Right atrium auricular region (tissue), 2 donors: ENCODE results near the gene TAAR8. TPM values are rescaled to one million over a fixed set of nuclear protein-coding genes. Genes with fewer than 3 reads are reported as not detected.

ENCODE experiments used
- DNase-seq: peaks from one replicate; pipeline ENCODE4 v3.0.0-alpha.2; 2019; ENCODE audit warnings: low spot score
- H3K27ac ChIP-seq, 2 donors: fragments of 200-600 bp; sonication (generic); 1 replicate in 1 of 2; 2 replicates in 1 of 2; pipeline ENCODE4 v1.5.1; 2016 to 2019
- H3K27me3 ChIP-seq, 2 donors: fragments of 200-600 bp; sonication (generic); one replicate each; pipeline versions ENCODE4 v1.5.1 to v1.6.0; 2017 to 2019
- H3K36me3 ChIP-seq: fragments of 200-600 bp; sonication (generic); one replicate; pipeline ENCODE4 v1.5.1; 2016
- H3K4me1 ChIP-seq, 2 donors: fragments of 200-600 bp; sonication (generic); one replicate each; pipeline versions ENCODE4 v1.5.1 to v1.6.0; 2017 to 2019
- H3K4me3 ChIP-seq, 2 donors: fragments of 200-600 bp; sonication (generic); 1 replicate in 1 of 2; 2 replicates in 1 of 2; pipeline ENCODE4 v1.5.1; 2017 to 2019; ENCODE audit warnings: mild to moderate bottlenecking in 1 of 2, moderate library complexity in 1 of 2
- H3K9me3 ChIP-seq, 2 donors: fragments of 200-600 bp; sonication (generic); one replicate each; pipeline ENCODE4 v1.5.1; 2019
- CTCF ChIP-seq, 2 donors: fragments of 200-600 bp; sonication (generic); IDR thresholded peaks; one replicate each; pipeline ENCODE4 v1.5.1; 2019; ENCODE audit warnings: antibody characterized with exemption in 2 of 2
- total RNA-seq, 2 donors: library from RNA; depleted of rRNA; stranded (reverse); fragments of >200 nt; gene quantifications; one replicate each; pipeline ENCODE4 v1.1.0, GENCODE V29; 2016

Gene TAAR8
- total RNA-seq, 2 donors from 2014 or later, result not detected

- Histone ChIP-seq H3K27me3 (no peaks in the 10 kb centered on the region), H3K27ac (no peak within 1 kb of the TSS), H3K36me3 (no peaks in the 10 kb centered on the region), H3K4me3 (no peak within 1 kb of the TSS), H3K9me3 (no peaks in the 10 kb centered on the region), H3K4me1 (no peaks in the 10 kb centered on the region)
- DNase-seq, result no peak
- no peak for TF ChIP-seq CTCF (IDR thresholded peaks at IDR 0.05)
Observed at GRCh38 chr6:132570221-132570777, 17.8 kb downstream of the TAAR8 start, which contains the start of gene TAAR6. TAAR6 (plus strand) TSS chr6:132570322; CDS start chr6:132570322, 0 bp downstream.

- no peaks in the 10 kb centered on the region for H3K27me3 ChIP-seq
- H3K4me1 ChIP-seq, result no peaks in the 10 kb centered on the region
- H3K27ac ChIP-seq, result no peak overlapping the region
- TF ChIP-seq CTCF (IDR thresholded peaks at IDR 0.05), result no peak
- H3K9me3 ChIP-seq, result no peaks in the 10 kb centered on the region
- DNase-seq, result no peak
- H3K36me3 ChIP-seq, result no peaks in the 10 kb centered on the region
- H3K4me3 ChIP-seq, result no peak overlapping the region
Observed at GRCh38 chr6:132571774-132572173, 19.3 kb downstream of the TAAR8 start.

GRCh38 chr6:132584698-132585097, 32.2 kb downstream of the TAAR8 start:
- no peak for DNase-seq
- TF ChIP-seq CTCF (IDR thresholded peaks at IDR 0.05), result no peak
- Histone ChIP-seq H3K4me1 (no peaks in the 10 kb centered on the region), H3K27me3 (no peaks in the 10 kb centered on the region), H3K36me3 (no peaks in the 10 kb centered on the region), H3K9me3 (no peaks in the 10 kb centered on the region), H3K27ac (no peak overlapping the region), H3K4me3 (no peak overlapping the region)

GRCh38 chr6:132587424-132587823, 35.0 kb downstream of the TAAR8 start:
- no peaks in the 10 kb centered on the region for H3K9me3 ChIP-seq
- no peaks in the 10 kb centered on the region for H3K27me3 ChIP-seq
- no peaks in the 10 kb centered on the region for H3K36me3 ChIP-seq
- no peaks in the 10 kb centered on the region for H3K4me1 ChIP-seq
- DNase-seq, result no peak
- no peak overlapping the region for H3K27ac ChIP-seq
- H3K4me3 ChIP-seq, result no peak overlapping the region
- TF ChIP-seq CTCF (IDR thresholded peaks at IDR 0.05), result no peak

- no peak for DNase-seq
- Histone ChIP-seq H3K9me3 (no peaks in the 10 kb centered on the region), H3K27ac (no peak within 1 kb of the TSS), H3K4me3 (no peak within 1 kb of the TSS), H3K27me3 (no peaks in the 10 kb centered on the region), H3K4me1 (no peaks in the 10 kb centered on the region), H3K36me3 (no peaks in the 10 kb centered on the region)
- TF ChIP-seq CTCF (IDR thresholded peaks at IDR 0.05), result no peak
Observed at GRCh38 chr6:132589454-132589853, 37.0 kb downstream of the TAAR8 start, which contains the start of gene TAAR5. TAAR5 (minus strand) TSS chr6:132589741; CDS start chr6:132589686, 55 bp downstream.

GRCh38 chr6:132590362-132590761, 37.9 kb downstream of the TAAR8 start:
- Histone ChIP-seq H3K4me1 (no peaks in the 10 kb centered on the region), H3K27ac (no peak overlapping the region), H3K36me3 (no peaks in the 10 kb centered on the region), H3K4me3 (no peak overlapping the region), H3K9me3 (no peaks in the 10 kb centered on the region), H3K27me3 (no peaks in the 10 kb centered on the region)
- no peak for TF ChIP-seq CTCF (IDR thresholded peaks at IDR 0.05)
- DNase-seq, result no peak
